Neutrophil (primary cell): ENCODE measurements around the gene TMEM63B.

ENCODE experiments used
- H3K27ac ChIP-seq: fragments of 200-600 bp; sonication (generic); 2 replicates; pipeline ENCODE4 v1.5.1; 2016; ENCODE audit warnings: mild to moderate bottlenecking, moderate library complexity
- H3K27me3 ChIP-seq: fragments of 200-600 bp; sonication (generic); 2 replicates; pipeline ENCODE4 v1.6.0; 2016; ENCODE audit warnings: mild to moderate bottlenecking
- H3K36me3 ChIP-seq: fragments of 200-600 bp; sonication (generic); 2 replicates; pipeline ENCODE4 v1.5.1; 2017
- H3K4me1 ChIP-seq, 2 experiments: fragments of 200-600 bp in 1 of 2; sonication (generic) in 1 of 2; 1 replicate in 1 of 2; 2 replicates in 1 of 2; pipeline versions ENCODE4 v1.5.1 to v1.6.1; 2013 to 2016; ENCODE audit warnings: low read depth in 1 of 2, low read length in 1 of 2, mild to moderate bottlenecking in 1 of 2, moderate library complexity in 1 of 2; ENCODE audit not compliant: control insufficient read depth in 1 of 2, insufficient read depth in 1 of 2
- H3K4me3 ChIP-seq, 2 experiments: fragments of 200-600 bp in 1 of 2; sonication (generic) in 1 of 2; 1 replicate in 1 of 2; 2 replicates in 1 of 2; pipeline ENCODE4 v1.5.1; 2013 to 2016; ENCODE audit warnings: low read depth in 1 of 2, low read length in 1 of 2, mild to moderate bottlenecking in 1 of 2, moderate library complexity in 1 of 2
- H3K9me3 ChIP-seq: fragments of 200-600 bp; sonication (generic); 2 replicates; pipeline ENCODE4 v1.5.1; 2016
- TF ChIP-seq, protein P1 (sequence below): fragments of 200-600 bp; sonication (generic); IDR thresholded peaks from 2 replicates; pipeline ENCODE4 v1.5.1; 2016; ENCODE audit warnings: antibody characterized with exemption

Gene TMEM63B

DNA sequence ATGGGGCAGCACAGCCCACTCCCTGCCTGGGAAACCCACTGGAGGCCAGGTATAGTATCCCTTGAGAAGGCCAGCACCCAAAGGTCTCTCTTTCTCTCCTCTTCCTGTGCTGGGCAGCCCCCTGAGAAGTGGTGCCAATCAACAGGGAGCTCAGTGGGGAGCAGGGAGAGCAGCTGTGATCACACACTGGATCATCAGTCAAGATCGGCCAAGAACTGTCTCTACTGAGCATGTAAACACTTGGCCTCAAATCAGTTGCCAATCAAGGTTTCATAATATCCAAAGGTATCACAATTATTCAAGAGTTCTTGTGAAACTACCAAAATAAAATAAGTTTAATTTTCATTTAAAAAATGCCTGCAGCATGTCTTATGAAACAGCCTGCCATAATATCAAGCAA, 18.9 kb upstream of the TMEM63B start:
- Histone ChIP-seq H3K4me1 (peaks cover 0 to 8% of the 10 kb centered on the region in 2 experiments), H3K27me3 (no peaks in the 10 kb centered on the region), H3K9me3 (no peaks in the 10 kb centered on the region), H3K36me3 (peaks cover 34% of the 10 kb centered on the region), H3K4me3 (no peak overlapping the region), H3K27ac (no peak overlapping the region)
- TF ChIP-seq, protein P1, sequence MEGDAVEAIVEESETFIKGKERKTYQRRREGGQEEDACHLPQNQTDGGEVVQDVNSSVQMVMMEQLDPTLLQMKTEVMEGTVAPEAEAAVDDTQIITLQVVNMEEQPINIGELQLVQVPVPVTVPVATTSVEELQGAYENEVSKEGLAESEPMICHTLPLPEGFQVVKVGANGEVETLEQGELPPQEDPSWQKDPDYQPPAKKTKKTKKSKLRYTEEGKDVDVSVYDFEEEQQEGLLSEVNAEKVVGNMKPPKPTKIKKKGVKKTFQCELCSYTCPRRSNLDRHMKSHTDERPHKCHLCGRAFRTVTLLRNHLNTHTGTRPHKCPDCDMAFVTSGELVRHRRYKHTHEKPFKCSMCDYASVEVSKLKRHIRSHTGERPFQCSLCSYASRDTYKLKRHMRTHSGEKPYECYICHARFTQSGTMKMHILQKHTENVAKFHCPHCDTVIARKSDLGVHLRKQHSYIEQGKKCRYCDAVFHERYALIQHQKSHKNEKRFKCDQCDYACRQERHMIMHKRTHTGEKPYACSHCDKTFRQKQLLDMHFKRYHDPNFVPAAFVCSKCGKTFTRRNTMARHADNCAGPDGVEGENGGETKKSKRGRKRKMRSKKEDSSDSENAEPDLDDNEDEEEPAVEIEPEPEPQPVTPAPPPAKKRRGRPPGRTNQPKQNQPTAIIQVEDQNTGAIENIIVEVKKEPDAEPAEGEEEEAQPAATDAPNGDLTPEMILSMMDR, result no peak

DNA sequence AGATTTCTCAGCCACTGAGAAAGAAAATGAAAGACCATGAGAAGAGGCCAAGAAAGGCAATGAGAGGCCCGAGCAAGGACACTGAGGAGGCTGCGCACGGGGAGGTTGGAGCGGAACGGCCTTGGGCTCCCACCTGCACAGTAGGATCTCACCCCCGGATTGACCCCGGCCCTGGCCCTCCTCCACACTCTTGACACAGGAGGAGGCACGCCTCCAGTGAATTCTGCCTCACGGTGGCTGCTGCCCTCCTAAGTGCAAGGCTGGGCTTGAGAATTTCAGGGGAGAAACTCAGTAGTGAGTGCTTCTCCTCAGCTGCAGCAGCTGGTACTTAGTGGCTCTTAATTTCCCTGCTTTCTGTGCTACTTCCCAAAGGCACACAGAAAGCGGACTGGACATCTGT, 18.1 kb upstream of the TMEM63B start:
- no peak overlapping the region for H3K27ac ChIP-seq
- no peak overlapping the region for H3K4me3 ChIP-seq
- H3K4me1 ChIP-seq, result peaks cover 0 to 6% of the 10 kb centered on the region in 2 experiments
- TF ChIP-seq, protein P1, result no peak
- H3K27me3 ChIP-seq, result no peaks in the 10 kb centered on the region
- no peaks in the 10 kb centered on the region for H3K9me3 ChIP-seq
- H3K36me3 ChIP-seq, result peaks cover 40% of the 10 kb centered on the region

DNA sequence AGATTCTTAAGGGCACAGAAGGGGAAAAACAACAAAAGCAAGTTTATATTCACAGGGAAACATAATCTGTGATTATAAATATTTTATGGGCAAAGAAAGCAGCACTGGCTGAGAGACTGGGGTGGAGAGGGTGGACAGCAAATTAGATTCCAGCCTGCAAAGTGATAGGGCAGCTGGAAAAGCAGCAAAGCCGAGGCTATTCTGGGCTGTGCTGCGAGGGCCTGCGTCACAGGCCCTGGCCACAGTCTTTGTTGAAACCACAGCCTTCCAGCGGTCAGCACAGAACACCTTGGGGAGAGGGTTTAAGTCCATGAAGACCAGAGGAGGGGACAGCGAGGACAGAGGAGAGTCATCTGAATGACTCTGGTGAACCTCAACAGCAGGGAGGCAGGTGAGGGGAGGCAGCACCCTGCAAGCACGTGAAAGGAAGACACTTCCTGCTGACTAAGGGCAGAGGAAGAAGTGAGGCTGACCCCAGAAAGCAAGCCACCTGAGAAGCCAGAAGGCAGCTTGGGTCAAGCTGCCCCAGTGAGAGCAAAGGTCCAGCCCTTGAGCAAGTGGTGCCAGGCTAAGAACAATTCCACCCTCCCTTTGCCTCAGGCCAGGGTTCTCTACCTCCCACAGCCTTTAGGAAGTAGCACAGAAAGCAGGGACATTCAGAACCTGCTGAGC, 17.2 kb upstream of the TMEM63B start:
- Histone ChIP-seq H3K27me3 (no peaks in the 10 kb centered on the region), H3K36me3 (peaks cover 40% of the 10 kb centered on the region), H3K4me1 (no peaks in the 10 kb centered on the region), H3K27ac (no peak overlapping the region), H3K4me3 (no peak overlapping the region), H3K9me3 (no peaks in the 10 kb centered on the region)
- TF ChIP-seq, protein P1, result no peak

DNA sequence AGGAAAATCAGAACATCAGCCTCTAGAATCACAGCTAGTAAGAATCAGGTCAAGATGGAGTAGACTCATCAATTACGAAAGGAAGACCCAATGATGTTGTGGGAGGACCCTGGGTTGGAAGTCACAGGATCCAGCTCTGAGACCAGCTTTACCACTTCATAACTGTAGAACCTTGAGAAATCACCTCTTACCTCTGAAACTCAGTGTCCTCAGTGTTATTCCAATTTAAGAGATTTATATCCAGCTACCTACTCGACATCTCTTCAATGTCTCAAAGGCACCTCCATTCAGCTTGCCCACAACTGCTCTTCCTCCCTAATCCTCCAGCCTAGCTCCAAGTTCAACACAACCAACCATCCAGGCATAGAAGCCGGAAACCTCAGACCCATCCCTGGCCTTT, 16.4 kb upstream of the TMEM63B start:
- Histone ChIP-seq H3K27ac (no peak overlapping the region), H3K4me3 (no peak overlapping the region), H3K9me3 (no peaks in the 10 kb centered on the region), H3K4me1 (no peaks in the 10 kb centered on the region), H3K36me3 (peaks cover 48% of the 10 kb centered on the region), H3K27me3 (no peaks in the 10 kb centered on the region)
- TF ChIP-seq, protein P1, result no peak

DNA sequence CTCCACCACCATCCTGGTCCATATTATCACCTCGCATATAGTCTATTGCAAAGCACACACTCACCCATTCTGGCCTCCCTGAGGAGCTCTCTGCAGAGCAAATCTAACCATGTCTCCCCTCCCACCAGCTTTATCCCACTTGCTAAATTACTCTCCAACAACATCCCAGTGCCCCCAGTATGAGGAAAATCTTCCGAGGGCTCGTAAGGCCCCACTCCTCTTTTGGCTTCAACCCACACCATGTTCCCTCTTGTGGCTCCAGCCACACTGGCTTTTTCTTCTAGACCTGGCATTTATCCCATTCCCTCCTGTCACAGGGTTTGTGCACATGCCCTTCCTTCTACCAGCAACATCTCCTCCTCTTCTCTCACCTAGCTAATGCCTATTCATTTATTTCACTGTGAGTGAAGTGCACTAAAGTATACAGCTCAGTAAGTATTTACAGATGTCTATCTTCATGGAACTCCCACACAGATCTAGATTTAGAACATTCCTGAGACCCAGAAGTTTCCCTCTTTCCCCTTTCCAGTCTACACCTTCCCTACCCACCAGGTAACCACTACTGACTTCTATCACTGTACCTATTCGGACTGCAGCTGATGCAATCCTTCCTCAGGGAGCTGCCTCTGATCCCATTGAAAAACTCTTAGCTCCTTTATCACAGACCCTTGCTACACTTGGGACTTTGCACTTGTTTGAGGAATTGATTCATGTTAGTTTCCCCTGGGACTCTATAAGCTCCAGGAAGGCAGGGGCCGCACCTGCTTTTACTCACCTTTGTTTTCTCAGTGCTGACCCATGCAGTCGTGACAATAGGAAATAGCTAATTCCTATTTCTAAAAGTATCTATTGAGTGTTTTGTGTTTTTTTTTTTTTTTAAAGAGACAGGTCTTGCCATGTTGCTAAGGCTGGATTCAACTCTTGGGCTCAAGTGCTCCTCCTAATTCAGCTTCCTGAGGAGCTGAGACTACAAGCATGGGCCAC, 15.6 kb upstream of the TMEM63B start:
- Histone ChIP-seq H3K27ac (no peak overlapping the region), H3K36me3 (peaks cover 48% of the 10 kb centered on the region), H3K27me3 (no peaks in the 10 kb centered on the region), H3K9me3 (no peaks in the 10 kb centered on the region), H3K4me1 (no peaks in the 10 kb centered on the region), H3K4me3 (no peak overlapping the region)
- TF ChIP-seq, protein P1, result no peak
